IPS-18c (cell line): ENCODE measurements around the gene FAM234B.

Experiments
- H3K4me3 ChIP-seq: 2 replicates; pipeline ENCODE4 v1.7.0; 2013; ENCODE audit warnings: low read depth, mild to moderate bottlenecking, low read length, moderate library complexity; ENCODE audit not compliant: insufficient read depth
- H3K9me3 ChIP-seq: one replicate; pipeline ENCODE4 v1.6.1; 2013; ENCODE audit warnings: mild to moderate bottlenecking, low read length, moderate library complexity; ENCODE audit not compliant: control insufficient read depth, insufficient read depth

Gene FAM234B

DNA sequence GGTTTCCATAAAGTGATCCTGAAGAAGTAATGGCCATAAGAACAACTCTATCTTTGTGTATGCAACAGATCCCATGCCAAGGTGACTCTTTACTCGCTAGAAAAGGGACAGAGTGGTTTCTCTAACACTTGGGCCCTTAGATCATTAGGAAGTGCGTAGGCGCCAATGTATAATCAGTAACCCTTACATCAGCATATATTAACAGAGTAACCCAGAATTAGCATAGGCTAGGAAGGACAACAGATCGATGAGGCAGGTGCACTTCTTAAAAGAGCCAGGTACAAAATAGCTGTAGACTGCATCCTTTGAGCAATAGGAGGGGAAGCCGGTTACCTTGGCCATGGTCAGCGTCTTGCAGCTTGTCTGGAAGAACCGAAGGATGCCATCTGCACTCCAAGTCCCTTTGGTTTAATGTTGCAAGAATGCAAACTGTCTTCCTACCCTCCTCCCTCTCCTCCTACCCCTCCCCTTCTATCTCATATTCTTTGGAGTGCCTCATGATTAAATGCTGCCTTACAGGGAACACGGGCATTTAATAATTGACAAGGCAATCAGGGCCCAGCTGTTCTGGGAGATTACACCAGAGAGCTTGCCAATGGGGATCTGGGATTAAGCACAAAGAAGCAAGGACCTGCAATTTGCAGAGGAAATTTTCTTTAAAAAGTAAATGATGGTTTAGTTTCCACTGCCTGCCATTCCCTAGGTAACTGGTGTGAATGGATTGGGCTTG is 51.2 kb downstream of the FAM234B start:
- H3K4me3 ChIP-seq, result no peak overlapping the region
- H3K9me3 ChIP-seq, result no peaks in the 10 kb centered on the region

GRCh38 chr12:13097491-13098011 is 53.4 kb downstream of the FAM234B start:
- Histone ChIP-seq H3K9me3 (no peaks in the 10 kb centered on the region), H3K4me3 (no peak overlapping the region)

DNA sequence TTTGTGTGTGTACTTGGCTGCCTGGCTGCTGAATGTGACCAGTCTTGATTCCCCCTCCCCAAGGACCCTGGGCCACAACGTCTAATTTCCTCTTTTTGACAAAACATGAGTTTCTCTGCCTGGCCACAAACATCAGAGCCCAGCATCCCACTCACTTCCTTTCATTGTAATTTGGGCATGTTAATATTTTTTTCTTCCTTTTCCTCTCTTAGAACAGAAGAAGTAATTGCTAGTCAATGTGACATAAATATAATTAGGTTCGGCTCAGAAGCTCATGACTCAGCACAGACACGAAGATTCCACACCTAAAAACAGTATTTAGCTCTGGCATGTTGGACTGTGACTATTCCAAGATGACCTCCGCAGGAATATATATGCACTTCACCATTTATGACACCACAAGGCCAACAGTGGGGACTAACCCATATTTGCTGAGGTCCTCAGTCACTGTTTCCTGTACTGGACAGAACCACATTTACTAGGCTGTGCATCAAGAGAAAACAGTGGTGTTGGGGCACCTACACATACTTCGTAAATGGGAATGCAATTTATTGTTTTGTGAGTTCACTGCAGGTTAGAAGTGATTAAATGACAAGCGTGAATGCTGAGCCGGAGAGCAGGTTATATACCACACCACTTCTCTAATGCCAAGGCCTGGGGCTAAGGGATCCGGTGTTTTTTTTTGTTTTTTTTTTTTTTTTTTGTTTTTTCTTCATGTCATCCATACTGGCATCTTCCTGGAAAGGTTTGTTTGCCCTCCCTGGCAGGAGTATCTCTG is 55.1 kb downstream of the FAM234B start:
- Histone ChIP-seq H3K4me3 (no peak overlapping the region), H3K9me3 (no peaks in the 10 kb centered on the region)

DNA sequence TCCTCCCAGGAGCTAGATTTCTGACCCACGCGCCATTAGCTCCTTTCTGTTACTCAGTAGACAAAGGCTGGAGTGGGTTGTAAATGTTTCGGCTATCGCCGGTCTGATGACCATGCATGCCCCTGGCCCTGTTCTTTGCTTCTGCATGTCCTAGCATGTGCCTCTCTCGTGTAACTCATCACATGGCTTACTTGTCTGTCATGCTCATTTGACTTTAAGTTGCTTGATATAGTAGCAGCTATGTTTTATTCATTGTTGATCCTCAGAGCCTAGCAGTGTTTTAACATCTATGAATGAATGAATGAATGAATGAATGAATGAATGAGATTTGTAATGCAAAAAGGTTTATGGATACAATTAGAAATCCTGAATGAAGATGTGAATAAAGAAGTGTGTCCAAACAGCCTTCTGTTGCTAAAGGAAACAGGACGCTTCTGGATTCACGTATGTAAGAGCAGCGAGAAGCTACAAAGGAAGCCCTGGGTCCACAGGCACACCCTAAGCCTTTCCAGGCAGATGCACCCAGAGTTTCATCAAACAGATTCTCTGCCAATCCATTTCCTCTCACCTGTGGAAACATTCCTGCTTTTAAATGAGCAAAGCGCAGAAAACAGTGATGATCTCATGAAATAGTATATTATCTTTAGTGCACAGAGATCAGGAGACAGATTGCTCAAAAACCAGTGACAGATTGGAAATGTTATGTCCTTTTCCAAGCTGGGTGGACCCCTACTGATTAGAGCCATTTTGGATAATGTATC is 55.8 kb downstream of the FAM234B start:
- Histone ChIP-seq H3K4me3 (no peak overlapping the region), H3K9me3 (no peaks in the 10 kb centered on the region)

- peak overlapping the region; percentile 46 for H3K4me3 ChIP-seq
- no peaks in the 10 kb centered on the region for H3K9me3 ChIP-seq
These were observed 56.4 kb downstream of the FAM234B start for GRCh38 chr12:13100605-13100881.

DNA sequence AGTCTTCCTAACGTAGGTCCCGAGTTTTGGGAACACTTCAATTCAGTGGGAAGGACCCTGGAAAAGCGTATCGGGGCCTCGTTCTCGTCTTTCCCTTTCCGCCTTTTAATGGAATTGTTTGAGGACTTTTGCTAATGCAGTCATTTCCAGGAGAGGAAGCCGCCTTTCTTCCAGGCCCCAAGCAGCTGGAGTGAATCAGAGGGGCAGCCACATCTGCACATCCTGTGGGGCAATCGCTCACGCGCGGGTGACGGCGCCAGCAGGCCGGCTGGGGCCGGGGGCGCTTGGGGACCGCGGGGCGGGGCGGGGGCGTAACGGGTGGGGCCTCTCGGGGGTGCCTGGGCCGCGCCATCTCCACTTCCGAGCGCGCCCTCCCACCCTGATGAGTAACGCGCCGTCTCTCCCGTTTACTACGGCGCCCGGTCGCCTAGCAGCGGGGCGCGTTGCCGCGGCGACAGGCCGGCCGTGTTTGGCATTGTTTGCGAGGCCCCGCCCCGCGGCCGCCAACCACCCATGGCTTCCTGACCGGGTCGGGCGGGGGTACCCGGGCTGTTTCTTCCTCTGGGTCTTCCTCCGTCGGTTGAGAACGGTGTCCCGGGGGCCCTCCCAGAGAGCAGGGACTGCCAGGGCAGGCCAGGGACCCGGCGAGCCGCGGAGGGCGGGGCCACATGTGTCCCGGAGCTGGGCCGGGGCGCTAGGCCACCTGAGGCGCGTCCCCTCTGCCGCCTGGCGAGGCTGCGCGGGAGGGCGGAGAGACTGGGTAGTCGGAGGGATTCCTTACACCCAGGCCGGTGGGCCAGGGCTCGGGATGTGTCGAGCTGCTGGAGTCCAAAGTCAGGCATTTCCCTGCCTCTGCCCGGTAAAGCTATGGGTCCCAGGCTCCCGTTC is 56.9 kb downstream of the FAM234B start:
- H3K4me3 ChIP-seq, result peak overlapping the region; percentile 84

GRCh38 chr12:13101821-13102375 is 57.7 kb downstream of the FAM234B start:
- no peaks in the 10 kb centered on the region for H3K9me3 ChIP-seq
- peak overlapping the region; percentile 84 for H3K4me3 ChIP-seq

More for the DNA sequence above, 56.9 kb downstream of the FAM234B start:
- no peaks in the 10 kb centered on the region for H3K9me3 ChIP-seq

DNA sequence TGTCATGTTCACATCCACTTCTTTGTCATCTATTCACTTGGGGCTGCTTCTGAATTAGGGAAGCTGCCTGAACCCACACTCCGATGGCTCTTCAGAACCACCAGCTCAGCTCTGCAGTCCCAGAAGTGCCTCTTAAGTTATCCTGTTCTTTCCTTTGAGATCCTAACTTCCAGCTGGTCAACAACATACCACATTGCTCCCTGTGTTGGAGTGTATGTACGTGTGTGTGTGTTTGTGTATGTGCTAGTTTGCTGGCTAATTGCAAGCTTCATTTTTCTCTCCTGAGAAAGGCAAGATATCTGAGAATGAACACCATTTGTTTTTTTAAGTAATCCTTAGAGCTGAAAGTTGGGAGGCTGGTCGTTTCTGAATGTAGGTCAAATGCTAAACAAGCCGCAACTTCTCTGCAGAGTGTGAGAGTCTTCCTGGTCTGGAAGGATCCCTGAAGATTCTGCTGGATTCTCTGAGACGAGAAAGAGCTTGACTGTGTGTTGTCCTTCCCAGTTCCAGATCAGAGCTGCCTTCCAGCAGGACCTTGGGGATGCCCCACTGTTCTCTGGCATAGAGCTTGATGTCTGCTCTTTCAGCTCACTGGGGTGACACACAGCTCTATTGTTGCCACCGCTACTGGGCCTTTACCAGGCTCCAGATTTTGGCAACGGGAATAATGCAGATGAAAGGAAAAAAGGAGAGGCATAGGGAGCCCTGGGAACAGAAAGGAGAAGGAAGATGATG is 58.4 kb downstream of the FAM234B start:
- Histone ChIP-seq H3K9me3 (no peaks in the 10 kb centered on the region), H3K4me3 (no peak overlapping the region; the same call in 1 of the 2 replicates)

GRCh38 chr12:13103391-13104033 is 59.3 kb downstream of the FAM234B start, which contains the start of gene GSG1:
Gene GSG1, minus strand, starts transcription at chr12:13103667. Its CDS starts 155 bp downstream, at chr12:13103512.
- Histone ChIP-seq H3K4me3 (no peak within 1 kb of the TSS; the same call in 1 of the 2 replicates), H3K9me3 (peaks cover 4% of the 10 kb centered on the region)

GRCh38 chr12:13104409-13104808 is 60.2 kb downstream of the FAM234B start:
- no peak overlapping the region for H3K4me3 ChIP-seq
- H3K9me3 ChIP-seq, result peaks cover 4% of the 10 kb centered on the region

DNA sequence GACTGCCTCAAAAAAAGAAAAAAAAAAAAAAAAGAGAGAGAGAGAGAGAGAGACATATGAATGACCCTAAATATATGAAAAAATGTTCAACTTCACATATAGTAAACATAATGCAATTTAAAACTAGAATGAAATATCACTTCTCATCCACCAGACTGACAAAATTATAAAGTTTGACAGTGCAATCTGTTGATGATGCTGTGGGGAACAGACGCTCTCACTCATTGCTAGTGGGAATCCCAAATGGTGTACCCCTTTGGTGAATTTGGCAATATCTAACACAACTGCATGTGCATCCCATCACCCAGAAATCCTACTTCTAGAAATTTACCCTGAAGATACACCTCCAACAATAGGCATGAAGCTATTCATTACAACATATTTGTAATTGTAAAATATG is 61.6 kb downstream of the FAM234B start:
- H3K9me3 ChIP-seq, result peaks cover 4% of the 10 kb centered on the region

DNA sequence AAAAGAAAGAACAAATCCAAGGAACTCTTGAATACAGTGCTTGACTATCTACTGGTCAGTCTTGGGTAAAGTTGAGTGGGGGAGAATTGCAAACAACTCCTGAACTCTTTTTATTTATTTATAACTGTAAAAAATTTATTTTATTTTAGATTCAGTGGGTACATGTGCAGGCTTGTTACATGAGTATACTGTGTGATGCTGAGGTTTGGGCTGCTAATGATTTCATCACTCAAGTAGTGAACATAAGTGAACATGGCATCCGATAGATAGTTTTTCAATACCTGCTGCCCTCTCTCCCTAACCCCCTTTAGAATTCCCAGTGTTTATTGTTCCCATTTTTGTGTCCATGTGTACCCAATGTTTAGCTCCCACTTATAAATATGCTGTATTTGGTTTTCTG is 62.5 kb downstream of the FAM234B start:
- Histone ChIP-seq H3K4me3 (no peak overlapping the region), H3K9me3 (peaks cover 4% of the 10 kb centered on the region)

More for the DNA sequence above, 61.6 kb downstream of the FAM234B start:
- no peak overlapping the region for H3K4me3 ChIP-seq

GRCh38 chr12:13112968-13113367 is 68.8 kb downstream of the FAM234B start:
- Histone ChIP-seq H3K9me3 (peaks cover 4% of the 10 kb centered on the region), H3K4me3 (no peak overlapping the region)

DNA sequence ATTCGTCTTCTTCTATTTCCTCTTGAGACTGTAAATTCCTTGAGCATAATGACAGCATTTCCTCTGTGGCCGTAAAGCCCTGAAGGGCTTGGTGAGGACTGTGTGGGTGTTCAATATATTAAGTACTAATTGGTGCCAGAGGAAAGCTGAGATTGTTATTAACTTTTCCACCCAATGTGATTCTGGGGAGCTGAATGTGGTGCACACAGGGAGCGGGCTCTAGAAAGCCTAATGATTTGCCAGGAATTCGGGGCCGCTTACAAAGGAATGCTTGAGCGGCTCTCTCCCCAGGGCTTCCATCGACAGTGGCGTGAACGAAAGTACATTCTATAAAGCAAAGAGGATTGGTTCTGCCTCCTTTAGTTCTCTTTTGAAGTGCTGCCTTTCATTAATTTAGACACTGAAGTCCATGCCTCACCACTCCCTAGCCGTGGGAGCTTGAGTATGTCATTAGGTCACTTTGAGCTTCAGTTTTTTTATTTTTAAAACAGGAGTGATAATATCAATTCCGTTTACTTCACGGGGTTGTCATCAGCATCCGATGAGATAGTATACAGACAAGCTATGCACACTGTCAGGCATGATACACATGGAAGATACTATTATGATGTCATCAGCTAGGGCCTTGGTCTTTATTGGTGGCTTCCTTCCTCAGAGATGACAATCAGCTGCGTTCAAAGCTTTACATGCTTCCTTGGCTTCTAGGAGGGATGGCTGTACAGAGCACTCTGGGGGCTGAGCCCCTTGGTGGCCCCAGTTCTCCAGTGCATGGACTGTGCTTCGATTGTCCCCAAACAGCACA is 70.3 kb downstream of the FAM234B start:
- Histone ChIP-seq H3K9me3 (no peaks in the 10 kb centered on the region), H3K4me3 (no peak overlapping the region)

DNA sequence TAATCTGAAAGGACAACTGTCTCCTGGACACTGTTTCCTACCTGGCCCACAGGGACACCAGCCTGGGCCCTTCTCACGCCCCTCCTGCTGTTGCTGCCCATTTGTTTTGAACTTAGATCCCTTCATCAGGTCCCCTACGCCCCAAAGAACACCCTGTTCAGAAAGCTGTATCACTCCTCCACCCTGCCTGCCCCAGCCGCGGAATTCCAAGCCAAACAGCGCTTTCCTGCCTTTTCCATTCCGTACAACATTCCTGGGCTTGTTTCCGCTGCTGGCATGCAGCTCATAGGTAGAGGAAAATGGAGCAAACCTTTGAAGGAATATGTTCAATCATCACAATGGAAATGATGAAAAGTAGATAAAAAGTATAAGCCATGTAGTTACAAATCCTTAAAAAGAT is 72.1 kb downstream of the FAM234B start:
- no peaks in the 10 kb centered on the region for H3K9me3 ChIP-seq
- H3K4me3 ChIP-seq, result no peak overlapping the region
